ENCODE measurements around the gene STAB1.
"Not testable (repeated sequence)": the region's sequence is repeated elsewhere in the genome, so short reads cannot be mapped to it uniquely, and the experiment has no call there.

The STAB1 gene

DNA sequence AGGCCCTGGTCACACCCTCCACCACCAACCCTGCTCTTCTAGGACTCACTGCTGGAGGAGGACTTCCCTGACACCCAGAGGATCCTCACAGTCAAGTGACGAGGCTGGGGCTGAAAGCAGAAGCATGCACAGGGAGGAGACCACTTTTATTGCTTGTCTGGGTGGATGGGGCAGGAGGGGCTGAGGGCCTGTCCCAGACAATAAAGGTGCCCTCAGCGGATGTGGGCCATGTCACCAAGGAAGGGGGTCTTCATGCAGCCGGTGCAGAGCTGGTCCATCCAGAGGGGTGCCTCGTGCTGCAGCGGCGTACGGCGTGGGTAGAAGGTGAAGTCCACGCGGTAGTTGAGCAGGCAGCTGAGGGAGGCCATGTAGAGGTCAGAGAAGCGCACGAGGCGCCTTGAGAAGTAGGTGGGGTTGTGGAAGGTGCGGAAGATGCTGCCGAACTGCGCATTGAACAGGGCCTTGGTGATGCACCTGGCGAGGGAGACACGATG is 29.2 kb downstream of the STAB1 start:
- Histone ChIP-seq H4K20me1 (ENCODE audit: insufficient read depth, low read length) (no peaks in the 10 kb centered on the region; the same call in 1 of the 2 replicates), H3K4me2 (ENCODE audit: insufficient read depth, low read length) (no peak overlapping the region), H3K36me3 (ENCODE audit: insufficient read depth, low read length) (no peaks in the 10 kb centered on the region), H3K27me3 (ENCODE audit: insufficient read depth, low read length, poor library complexity) (no peaks in the 10 kb centered on the region), H3K4me3 (ENCODE audit: low read depth in 1 of 2, low read length in 2 of 2) (no peak overlapping the region), H3K79me2 (ENCODE audit: insufficient read depth, low read length) (no peaks in the 10 kb centered on the region), H3K27ac (ENCODE audit: low read length) (no peak overlapping the region), H2AFZ (ENCODE audit: low read depth, low read length) (no peak overlapping the region), H3K4me1 (ENCODE audit: insufficient read depth, low read length) (no peaks in the 10 kb centered on the region), H3K9ac (ENCODE audit: low read depth, low read length) (no peak overlapping the region), H3K9me3 (ENCODE audit: insufficient read depth, low read length, severe bottlenecking) (no peaks in the 10 kb centered on the region)
- ATAC-seq (ENCODE audit: insufficient read depth, low read depth) (no peak), DNase-seq (no peak)
- TF ChIP-seq EZH2 (IDR thresholded peaks at IDR 0.05; ENCODE audit: borderline replicate concordance, low read depth, low read length, severe bottlenecking): no peak
- TF ChIP-seq, protein P1, sequence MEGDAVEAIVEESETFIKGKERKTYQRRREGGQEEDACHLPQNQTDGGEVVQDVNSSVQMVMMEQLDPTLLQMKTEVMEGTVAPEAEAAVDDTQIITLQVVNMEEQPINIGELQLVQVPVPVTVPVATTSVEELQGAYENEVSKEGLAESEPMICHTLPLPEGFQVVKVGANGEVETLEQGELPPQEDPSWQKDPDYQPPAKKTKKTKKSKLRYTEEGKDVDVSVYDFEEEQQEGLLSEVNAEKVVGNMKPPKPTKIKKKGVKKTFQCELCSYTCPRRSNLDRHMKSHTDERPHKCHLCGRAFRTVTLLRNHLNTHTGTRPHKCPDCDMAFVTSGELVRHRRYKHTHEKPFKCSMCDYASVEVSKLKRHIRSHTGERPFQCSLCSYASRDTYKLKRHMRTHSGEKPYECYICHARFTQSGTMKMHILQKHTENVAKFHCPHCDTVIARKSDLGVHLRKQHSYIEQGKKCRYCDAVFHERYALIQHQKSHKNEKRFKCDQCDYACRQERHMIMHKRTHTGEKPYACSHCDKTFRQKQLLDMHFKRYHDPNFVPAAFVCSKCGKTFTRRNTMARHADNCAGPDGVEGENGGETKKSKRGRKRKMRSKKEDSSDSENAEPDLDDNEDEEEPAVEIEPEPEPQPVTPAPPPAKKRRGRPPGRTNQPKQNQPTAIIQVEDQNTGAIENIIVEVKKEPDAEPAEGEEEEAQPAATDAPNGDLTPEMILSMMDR (IDR thresholded peaks at IDR 0.05; ENCODE audit: borderline replicate concordance, extremely low read depth, low read length, poor library complexity, severe bottlenecking): no peak

DNA sequence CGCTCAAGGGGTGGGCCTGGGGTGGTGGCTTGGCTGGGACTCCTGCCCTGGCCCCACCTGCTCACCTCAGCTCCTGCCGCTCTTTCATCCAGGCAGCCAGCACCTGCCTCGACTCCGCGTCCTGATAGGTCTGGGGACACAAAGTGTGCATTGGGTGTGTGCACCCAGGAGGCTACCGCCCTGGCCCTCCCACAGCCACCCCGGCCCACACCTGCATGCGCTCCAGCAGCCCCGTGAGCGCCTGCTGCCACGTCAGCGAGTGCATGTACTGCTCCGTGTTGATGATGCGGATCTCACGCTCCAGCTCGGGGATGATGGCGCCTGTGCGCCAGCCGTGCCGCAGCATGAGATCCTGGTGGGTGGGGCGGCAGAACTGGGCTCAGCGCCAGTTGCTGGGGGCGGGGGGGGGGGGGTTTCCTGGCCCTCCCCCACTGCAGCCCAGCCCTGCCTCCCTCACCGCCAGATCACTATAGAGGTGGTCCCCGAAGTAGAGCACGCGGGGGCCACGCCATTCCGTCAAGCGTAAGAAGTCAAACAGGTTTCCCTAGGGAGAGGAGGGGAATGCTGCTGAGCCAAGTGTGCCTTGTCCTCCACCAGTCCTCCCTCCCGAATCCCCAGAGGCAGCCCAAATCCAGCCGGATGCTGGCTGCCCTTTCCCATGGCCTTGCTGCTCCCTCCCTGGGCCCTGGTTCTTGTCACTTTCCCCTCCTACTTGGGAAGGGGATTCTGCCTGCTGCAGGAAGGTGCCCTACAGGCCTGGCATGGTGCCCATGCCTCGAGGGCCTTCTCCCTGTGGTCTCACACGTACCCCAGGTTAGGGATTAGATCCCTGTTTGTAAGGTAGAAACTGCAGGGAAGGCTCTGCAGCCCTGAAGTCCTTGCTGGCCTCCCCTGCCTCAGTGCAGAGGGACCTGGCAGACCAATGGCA is 29.9 kb downstream of the STAB1 start:
- Histone ChIP-seq H3K79me2 (ENCODE audit: insufficient read depth, low read length) (no peaks in the 10 kb centered on the region), H3K4me1 (ENCODE audit: insufficient read depth, low read length) (no peaks in the 10 kb centered on the region), H3K9me3 (ENCODE audit: insufficient read depth, low read length, severe bottlenecking) (no peaks in the 10 kb centered on the region), H2AFZ (ENCODE audit: low read depth, low read length) (no peak overlapping the region), H3K4me2 (ENCODE audit: insufficient read depth, low read length) (no peak overlapping the region), H3K27me3 (ENCODE audit: insufficient read depth, low read length, poor library complexity) (no peaks in the 10 kb centered on the region), H3K36me3 (ENCODE audit: insufficient read depth, low read length) (no peaks in the 10 kb centered on the region), H4K20me1 (ENCODE audit: insufficient read depth, low read length) (no peaks in the 10 kb centered on the region; the same call in 1 of the 2 replicates), H3K9ac (ENCODE audit: low read depth, low read length) (no peak overlapping the region), H3K27ac (ENCODE audit: low read length) (no peak overlapping the region), H3K4me3 (ENCODE audit: low read depth in 1 of 2, low read length in 2 of 2) (no peak overlapping the region)
- ATAC-seq (ENCODE audit: insufficient read depth, low read depth): no peak
- no peak for DNase-seq
- no peak for TF ChIP-seq EZH2 (IDR thresholded peaks at IDR 0.05; ENCODE audit: borderline replicate concordance, low read depth, low read length, severe bottlenecking)
- TF ChIP-seq, protein P1 (IDR thresholded peaks at IDR 0.05; ENCODE audit: borderline replicate concordance, extremely low read depth, low read length, poor library complexity, severe bottlenecking): no peak

DNA sequence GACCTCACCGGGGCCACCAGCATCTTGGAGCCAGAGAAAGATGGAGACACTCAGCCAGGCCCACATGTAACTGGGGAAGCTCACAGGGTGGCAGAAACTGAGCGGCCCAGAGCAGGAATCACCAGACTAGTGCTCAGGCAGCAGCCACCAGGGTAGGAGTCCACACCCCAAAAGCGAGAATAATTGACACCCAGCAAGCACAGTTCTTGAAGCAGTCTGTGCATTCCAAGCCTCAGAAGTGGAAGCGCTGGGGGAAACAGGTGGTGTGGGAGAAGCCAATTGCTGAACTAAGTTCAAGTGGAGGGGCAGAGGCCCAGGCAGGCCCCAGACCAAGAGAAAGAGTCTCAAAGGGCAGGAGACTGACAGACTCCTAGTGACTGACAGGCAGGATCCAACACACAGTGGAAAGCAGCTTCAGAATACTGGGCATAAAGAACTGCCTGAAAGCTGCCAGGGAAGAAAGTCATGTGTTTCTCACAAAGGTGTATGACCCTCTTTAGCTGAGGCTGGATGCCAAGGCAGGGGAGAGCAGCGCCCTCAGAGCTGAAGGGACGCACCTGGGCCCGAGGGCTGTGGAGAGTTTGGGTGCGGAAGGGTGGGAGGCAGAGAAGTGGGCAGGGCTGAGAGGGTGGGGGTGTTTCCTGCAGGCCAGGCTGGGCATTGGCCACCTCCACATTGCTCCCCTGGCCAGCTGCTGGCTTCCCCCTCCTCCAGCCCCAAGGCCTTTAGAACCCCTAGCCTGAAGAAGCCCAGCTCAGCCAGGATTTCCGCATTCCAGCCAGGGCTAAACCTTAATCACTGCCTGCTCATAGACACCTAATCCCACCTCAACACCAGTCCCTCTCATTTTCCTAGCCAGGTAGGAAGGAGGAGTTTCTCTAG is 30.8 kb downstream of the STAB1 start:
- no peak overlapping the region for H3K4me2 ChIP-seq (ENCODE audit: insufficient read depth, low read length)
- H3K9me3 ChIP-seq (ENCODE audit: insufficient read depth, low read length, severe bottlenecking): no peaks in the 10 kb centered on the region
- H3K9ac ChIP-seq (ENCODE audit: low read depth, low read length): no peak overlapping the region
- DNase-seq (no peak), ATAC-seq (ENCODE audit: insufficient read depth, low read depth) (no peak)
- H3K27ac ChIP-seq (ENCODE audit: low read length): no peak overlapping the region
- H4K20me1 ChIP-seq (ENCODE audit: insufficient read depth, low read length): no peaks in the 10 kb centered on the region; the same call in 1 of the 2 replicates
- no peak overlapping the region for H2AFZ ChIP-seq (ENCODE audit: low read depth, low read length)
- no peaks in the 10 kb centered on the region for H3K36me3 ChIP-seq (ENCODE audit: insufficient read depth, low read length)
- no peak for TF ChIP-seq EZH2 (IDR thresholded peaks at IDR 0.05; ENCODE audit: borderline replicate concordance, low read depth, low read length, severe bottlenecking)
- TF ChIP-seq, protein P1 (IDR thresholded peaks at IDR 0.05; ENCODE audit: borderline replicate concordance, extremely low read depth, low read length, poor library complexity, severe bottlenecking): no peak
- no peaks in the 10 kb centered on the region for H3K4me1 ChIP-seq (ENCODE audit: insufficient read depth, low read length)
- H3K27me3 ChIP-seq (ENCODE audit: insufficient read depth, low read length, poor library complexity): no peaks in the 10 kb centered on the region
- H3K4me3 ChIP-seq (ENCODE audit: low read depth in 1 of 2, low read length in 2 of 2): no peak overlapping the region
- H3K79me2 ChIP-seq (ENCODE audit: insufficient read depth, low read length): no peaks in the 10 kb centered on the region

DNA sequence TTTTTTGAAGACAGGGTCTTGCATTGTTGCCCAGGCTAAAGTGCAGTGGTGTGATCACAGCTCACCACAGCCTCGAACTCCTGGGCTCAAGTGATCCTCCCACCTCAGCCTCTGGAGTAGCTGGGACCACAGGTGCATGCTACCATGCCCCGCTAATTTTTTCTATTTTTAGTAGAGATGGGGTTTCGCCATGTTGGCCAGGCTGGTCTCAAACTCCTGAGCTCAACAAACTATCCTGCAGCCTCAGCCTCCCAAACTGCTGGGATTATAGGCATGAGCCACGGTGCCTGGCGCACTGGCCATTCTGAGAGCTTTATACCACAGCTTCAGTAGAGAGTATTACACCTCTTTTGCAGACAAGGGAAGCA is 31.5 kb downstream of the STAB1 start:
- not testable (repeated sequence) for H2AFZ ChIP-seq (ENCODE audit: low read depth, low read length); H3K4me1 ChIP-seq (ENCODE audit: insufficient read depth, low read length)

More for the DNA sequence above, 31.5 kb downstream of the STAB1 start:
- H4K20me1 ChIP-seq (ENCODE audit: insufficient read depth, low read length); DNase-seq; H3K9me3 ChIP-seq (ENCODE audit: insufficient read depth, low read length, severe bottlenecking); H3K4me2 ChIP-seq (ENCODE audit: insufficient read depth, low read length); H3K79me2 ChIP-seq (ENCODE audit: insufficient read depth, low read length); H3K4me3 ChIP-seq (ENCODE audit: low read depth in 1 of 2, low read length in 2 of 2); H3K36me3 ChIP-seq (ENCODE audit: insufficient read depth, low read length); H3K9ac ChIP-seq (ENCODE audit: low read depth, low read length); H3K27me3 ChIP-seq (ENCODE audit: insufficient read depth, low read length, poor library complexity); H3K27ac ChIP-seq (ENCODE audit: low read length); ATAC-seq (ENCODE audit: insufficient read depth, low read depth): not testable (repeated sequence)
